Large intestine (tissue), 3 donors: ENCODE measurements around the gene MYCN. TPM values are rescaled to one million over a fixed set of nuclear protein-coding genes. Genes with fewer than 3 reads are reported as not detected.
A peak's percentile ranks its signal among the peaks of the same experiment; 100 is the strongest.
"Not testable (repeated sequence)": the region's sequence is repeated elsewhere in the genome, so short reads cannot be mapped to it uniquely, and the experiment has no call there.

ENCODE experiments used
- DNase-seq, 2 donors: peaks; one replicate each; pipeline versions ENCODE4 v3.0.0 to v3.0.0-alpha.2; 2013
- H3K27ac ChIP-seq: one replicate; pipeline ENCODE4 v1.5.1; 2013; ENCODE audit warnings: low read length
- H3K27me3 ChIP-seq: 2 replicates; pipeline ENCODE4 v1.6.1; 2013; ENCODE audit warnings: low read length; ENCODE audit not compliant: control insufficient read depth, insufficient read depth
- H3K36me3 ChIP-seq: 2 replicates; pipeline ENCODE4 v1.6.1; 2013; ENCODE audit warnings: low read length; ENCODE audit not compliant: control insufficient read depth, insufficient read depth
- H3K4me1 ChIP-seq: one replicate; pipeline ENCODE4 v1.6.1; 2013; ENCODE audit warnings: low read length; ENCODE audit not compliant: control insufficient read depth, insufficient read depth
- H3K4me3 ChIP-seq: one replicate; pipeline ENCODE4 v1.5.1; 2013; ENCODE audit warnings: low read length
- H3K9me3 ChIP-seq: one replicate; pipeline ENCODE4 v1.6.1; 2013; ENCODE audit warnings: mild to moderate bottlenecking, low read depth, low read length, moderate library complexity; ENCODE audit not compliant: control insufficient read depth
- WGBS: methylation state at CpG from one replicate; pipeline ENCODE4 v1.1.5; 2013; ENCODE audit warnings: low lambda C conversion rate; ENCODE audit not compliant: insufficient coverage; 5-methylcytosine and 5-hydroxymethylcytosine counted together
- polyA plus RNA-seq: library from polyadenylated mRNA; unstranded; fragments of 120-200 nt; gene quantifications from one replicate; pipeline ENCODE4 v1.2.1, GENCODE V29; 2013

Gene MYCN
- polyA plus RNA-seq, 1 donor: 17.9 TPM

GRCh38 chr2:15963109-15963976 is 23.0 kb downstream of the MYCN start:
- not testable (repeated sequence) for DNase-seq, H3K27ac ChIP-seq, H3K4me1 ChIP-seq, H3K27me3 ChIP-seq, H3K4me3 ChIP-seq, H3K9me3 ChIP-seq, H3K36me3 ChIP-seq
- WGBS: 100% methylated on average over 1 of the region's 5 CpGs

DNA sequence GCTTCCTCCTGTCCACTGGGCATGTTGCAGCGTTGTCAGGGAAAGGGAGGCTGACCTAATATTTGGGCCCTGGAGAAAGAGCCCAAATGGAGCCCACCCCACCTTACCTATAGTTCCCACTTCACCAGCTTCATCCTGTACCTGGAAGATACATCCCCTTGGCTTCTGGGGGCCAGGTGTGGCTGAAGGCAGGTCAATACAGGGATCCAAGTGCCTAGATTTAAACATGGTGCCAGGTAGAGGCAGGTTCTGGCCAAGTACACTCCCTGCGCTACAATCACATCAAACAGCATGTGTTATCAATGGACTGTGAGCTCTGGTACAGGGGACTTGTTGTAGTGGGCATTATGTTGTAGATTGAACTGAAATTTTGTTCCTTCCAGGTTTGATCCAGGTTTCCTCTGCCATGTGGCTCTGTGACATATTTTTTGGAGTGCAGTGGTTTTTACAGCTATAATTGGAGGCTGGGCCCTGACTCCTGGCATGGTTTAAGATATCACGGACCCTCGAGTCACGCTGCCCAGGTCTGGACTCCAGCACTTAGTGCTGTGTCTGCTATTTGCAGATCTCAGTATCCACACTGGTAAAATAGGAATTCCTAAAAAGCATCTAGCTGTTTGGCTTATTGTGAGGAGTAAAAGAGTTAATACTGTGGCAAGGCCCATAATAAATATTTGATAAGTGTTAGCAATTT is 23.8 kb downstream of the MYCN start:
- no peaks in the 10 kb centered on the region for H3K27me3 ChIP-seq
- no peak overlapping the region for H3K27ac ChIP-seq
- no peaks in the 10 kb centered on the region for H3K36me3 ChIP-seq
- no CpG with 5 or more reads among the region's 5 CpGs for WGBS
- H3K9me3 ChIP-seq: no peaks in the 10 kb centered on the region
- no peak overlapping the region for H3K4me3 ChIP-seq
- H3K4me1 ChIP-seq: no peaks in the 10 kb centered on the region
- DNase-seq: no peak

DNA sequence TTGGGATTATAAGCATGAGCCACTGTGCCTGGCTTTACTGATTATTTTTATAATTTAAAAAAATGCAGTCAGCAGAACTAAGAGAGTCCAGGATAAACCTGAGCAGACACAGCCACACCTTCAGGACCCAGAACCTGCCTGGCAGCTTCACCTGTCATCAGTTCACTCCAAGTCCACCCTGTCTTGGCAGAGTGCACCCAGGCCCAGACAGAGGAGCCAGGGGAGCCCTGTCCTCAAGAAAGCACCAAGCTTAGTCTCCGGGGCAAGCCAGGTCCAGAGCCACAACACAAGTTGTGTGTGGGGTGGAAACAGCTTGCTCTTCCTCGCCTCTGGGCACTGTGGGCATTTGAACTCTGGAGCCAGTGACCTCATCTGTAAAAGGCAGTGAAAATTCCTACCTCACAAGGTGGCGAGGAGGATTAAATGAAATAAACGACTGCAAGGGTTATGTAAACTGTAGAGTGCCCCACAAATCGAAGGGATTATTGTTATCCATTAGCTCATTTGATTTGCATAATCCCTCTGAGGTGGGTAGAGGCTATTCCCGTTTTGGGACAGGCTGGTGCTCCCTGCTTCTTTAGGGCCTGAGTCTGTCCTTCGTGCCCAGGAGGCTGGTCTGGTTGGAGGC is 24.7 kb downstream of the MYCN start:
- WGBS: no CpG with 5 or more reads among the region's 7 CpGs
- H3K9me3 ChIP-seq: no peaks in the 10 kb centered on the region
- no peaks in the 10 kb centered on the region for H3K4me1 ChIP-seq
- no peaks in the 10 kb centered on the region for H3K27me3 ChIP-seq
- no peak overlapping the region for H3K4me3 ChIP-seq
- DNase-seq: peak in 1 of 2 donors; percentile 14
- no peaks in the 10 kb centered on the region for H3K36me3 ChIP-seq
- no peak overlapping the region for H3K27ac ChIP-seq

DNA sequence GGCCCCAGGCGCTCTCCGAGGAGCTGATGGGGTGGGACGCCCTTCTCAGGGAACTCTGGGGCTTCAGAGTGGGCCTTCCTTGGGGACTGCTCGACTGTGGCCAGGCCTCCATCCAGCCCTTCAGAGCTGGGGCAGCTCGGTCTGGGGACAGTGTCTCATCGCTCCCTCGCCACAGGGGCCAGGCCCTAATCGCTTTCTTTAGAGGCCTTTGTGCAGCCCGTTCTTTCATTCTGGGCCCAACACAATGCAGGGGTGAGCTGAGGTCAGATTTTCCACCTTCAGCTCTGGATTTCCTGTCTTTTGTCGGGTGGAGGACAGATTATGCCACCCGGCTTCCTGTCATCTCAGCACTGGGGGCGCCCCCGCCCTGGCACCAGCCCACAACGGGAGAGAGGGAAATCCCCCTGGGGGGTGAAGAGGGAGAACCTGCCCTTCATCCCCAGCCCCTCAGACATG is 25.2 kb downstream of the MYCN start:
- no CpG with 5 or more reads among the region's 14 CpGs for WGBS
- H3K4me1 ChIP-seq: no peaks in the 10 kb centered on the region
- no peaks in the 10 kb centered on the region for H3K9me3 ChIP-seq
- H3K4me3 ChIP-seq: no peak overlapping the region
- H3K27ac ChIP-seq: no peak overlapping the region
- H3K27me3 ChIP-seq: no peaks in the 10 kb centered on the region
- DNase-seq: no peak
- no peaks in the 10 kb centered on the region for H3K36me3 ChIP-seq

- no peak for DNase-seq
- no peaks in the 10 kb centered on the region for H3K9me3 ChIP-seq
- H3K27ac ChIP-seq: no peak overlapping the region
- H3K36me3 ChIP-seq: no peaks in the 10 kb centered on the region
- no peaks in the 10 kb centered on the region for H3K4me1 ChIP-seq
- no peak overlapping the region for H3K4me3 ChIP-seq
- H3K27me3 ChIP-seq: no peaks in the 10 kb centered on the region
- no CpG with 5 or more reads among the region's 10 CpGs for WGBS
These were observed 27.3 kb downstream of the MYCN start for GRCh38 chr2:15967415-15968279.

- no peaks in the 10 kb centered on the region for H3K36me3 ChIP-seq
- H3K4me3 ChIP-seq: no peak overlapping the region
- DNase-seq: no peak
- no peaks in the 10 kb centered on the region for H3K9me3 ChIP-seq
- no peaks in the 10 kb centered on the region for H3K4me1 ChIP-seq
- no peaks in the 10 kb centered on the region for H3K27me3 ChIP-seq
- H3K27ac ChIP-seq: no peak overlapping the region
- no CpG with 5 or more reads among the region's 7 CpGs for WGBS
These were observed 28.2 kb downstream of the MYCN start for GRCh38 chr2:15968280-15969178.

DNA sequence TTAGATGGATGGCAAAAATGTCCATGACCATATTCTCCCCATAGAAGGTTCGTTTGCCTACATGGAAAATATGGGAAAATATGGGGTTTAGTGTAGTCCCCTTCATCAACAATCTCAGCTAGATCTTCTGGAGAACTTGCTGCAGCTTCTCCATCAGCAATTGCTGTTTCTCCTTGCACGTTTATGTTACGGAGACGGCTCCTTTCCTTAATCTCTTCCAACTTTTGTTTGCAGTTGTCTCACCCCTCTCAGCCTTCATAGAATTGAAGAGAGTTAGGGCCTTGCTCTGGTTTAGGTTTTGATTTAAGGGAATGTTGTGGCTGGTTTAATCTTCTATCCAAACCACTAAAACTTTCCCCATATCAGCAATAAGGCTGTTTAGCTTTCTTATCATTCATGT is 28.9 kb downstream of the MYCN start:
- WGBS: 100% methylated on average over 2 of the region's 4 CpGs
- no peaks in the 10 kb centered on the region for H3K4me1 ChIP-seq
- no peak overlapping the region for H3K27ac ChIP-seq
- H3K9me3 ChIP-seq: no peaks in the 10 kb centered on the region
- H3K4me3 ChIP-seq: no peak overlapping the region
- H3K27me3 ChIP-seq: no peaks in the 10 kb centered on the region
- no peak for DNase-seq
- no peaks in the 10 kb centered on the region for H3K36me3 ChIP-seq

GRCh38 chr2:15970701-15971100 is 30.4 kb downstream of the MYCN start:
- no peak for DNase-seq
- Histone ChIP-seq H3K9me3 (no peaks in the 10 kb centered on the region), H3K27me3 (no peaks in the 10 kb centered on the region), H3K27ac (no peak overlapping the region), H3K4me3 (no peak overlapping the region), H3K4me1 (no peaks in the 10 kb centered on the region), H3K36me3 (no peaks in the 10 kb centered on the region)
- 100% methylated on average over 1 of the region's 5 CpGs for WGBS

GRCh38 chr2:15971351-15971750 is 31.0 kb downstream of the MYCN start:
- no peaks in the 10 kb centered on the region for H3K27me3 ChIP-seq
- WGBS: no CpG with 5 or more reads among the region's 7 CpGs
- H3K27ac ChIP-seq: no peak overlapping the region
- no peaks in the 10 kb centered on the region for H3K36me3 ChIP-seq
- no peak overlapping the region for H3K4me3 ChIP-seq
- DNase-seq: no peak
- no peaks in the 10 kb centered on the region for H3K4me1 ChIP-seq
- no peaks in the 10 kb centered on the region for H3K9me3 ChIP-seq
